Ramos (cell line): ENCODE data around the gene VPREB3.
"Not testable (repeated sequence)": the region's sequence is repeated elsewhere in the genome, so short reads cannot be mapped to it uniquely, and the experiment has no call there.

Source experiments
- in situ Hi-C: fragments of 300-500 bp; cut with MboI; formaldehyde crosslinking; loops from one replicate; pipeline ENCODE4 v1.14.3; 2022; ENCODE audit warnings: low sequenced_read_pairs; ENCODE audit not compliant: unreplicated experiment

The VPREB3 gene

DNA sequence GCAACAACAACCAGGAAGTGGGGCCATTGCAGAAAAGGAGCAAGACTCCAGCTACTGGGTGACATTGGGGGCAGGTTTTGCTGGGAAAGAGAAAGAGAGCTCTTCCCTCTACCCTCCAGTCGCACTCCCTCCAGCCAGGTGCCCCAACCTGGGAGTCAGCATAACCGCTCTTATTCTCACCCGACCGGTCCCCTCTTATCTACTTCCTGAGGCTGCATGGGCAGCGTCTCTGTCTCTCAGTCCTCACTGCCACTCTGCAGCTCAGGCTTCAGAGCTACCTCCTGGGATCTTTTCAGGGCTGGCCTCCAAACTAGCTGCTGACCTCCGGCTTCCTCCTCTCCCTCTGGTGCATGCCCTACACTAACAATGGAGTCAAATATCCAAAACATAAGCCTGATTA is 8.4 kb downstream of the VPREB3 start:
- in situ Hi-C loops, result no loop called here

DNA sequence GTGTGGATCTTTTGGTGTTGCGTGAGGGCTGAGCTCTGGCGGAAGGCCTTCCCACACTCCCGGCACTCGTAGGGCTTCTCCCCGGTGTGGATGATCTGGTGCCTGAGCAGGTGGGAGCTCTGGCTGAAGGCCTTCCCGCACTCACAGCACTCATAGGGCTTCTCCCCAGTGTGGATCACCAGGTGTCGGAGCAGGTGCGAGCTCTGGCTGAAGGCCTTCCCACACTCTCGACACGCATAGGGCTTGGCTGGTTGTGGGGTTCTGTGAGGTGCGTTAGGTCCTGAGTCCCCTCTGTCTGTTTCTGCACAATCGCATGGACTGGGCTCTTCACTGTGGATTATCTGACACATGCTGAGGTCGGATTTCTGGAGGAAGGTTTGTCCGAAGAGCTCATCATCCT is 9.7 kb downstream of the VPREB3 start:
- in situ Hi-C loops, result no loop called here

DNA sequence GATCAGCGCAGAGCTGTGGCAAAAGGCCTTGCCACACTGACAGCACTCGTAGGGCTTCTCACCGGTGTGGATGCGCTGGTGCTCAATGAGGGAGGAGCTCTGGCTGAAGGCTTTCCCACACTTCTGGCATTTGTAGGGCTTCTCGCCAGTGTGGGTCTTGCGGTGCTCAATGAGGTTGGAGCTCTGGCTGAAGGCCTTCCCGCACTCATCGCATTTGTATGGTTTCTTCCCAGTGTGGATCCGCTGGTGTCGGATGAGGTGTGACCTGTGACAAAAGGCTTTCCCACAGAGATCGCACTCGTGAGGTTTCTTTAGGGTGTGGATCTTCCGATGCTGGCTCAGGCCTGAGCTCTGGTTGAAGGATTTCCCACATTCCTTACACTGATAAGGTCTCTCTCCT is 10.2 kb downstream of the VPREB3 start:
- in situ Hi-C loops, result no loop called here

DNA sequence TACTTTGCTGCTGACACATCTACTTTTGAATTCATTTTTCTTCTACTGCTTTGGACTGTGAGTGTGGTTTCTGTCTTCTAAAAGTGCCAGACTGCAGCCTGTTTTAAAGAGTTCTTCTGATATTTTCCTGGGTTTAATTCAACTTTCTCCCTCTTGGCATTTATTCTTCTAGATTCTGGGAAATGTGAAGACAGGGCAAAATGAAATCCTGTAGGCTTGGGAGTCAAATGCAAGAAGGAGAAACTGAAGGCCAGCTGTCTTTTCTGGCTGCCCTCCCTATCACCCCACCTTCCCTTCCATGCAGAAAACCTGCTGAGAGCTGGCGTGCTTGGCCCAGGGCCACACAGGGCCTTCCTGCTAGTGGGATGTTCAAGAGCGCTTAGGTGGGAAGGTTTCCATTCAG is 10.9 kb downstream of the VPREB3 start:
- in situ Hi-C loops, result no loop called here

DNA sequence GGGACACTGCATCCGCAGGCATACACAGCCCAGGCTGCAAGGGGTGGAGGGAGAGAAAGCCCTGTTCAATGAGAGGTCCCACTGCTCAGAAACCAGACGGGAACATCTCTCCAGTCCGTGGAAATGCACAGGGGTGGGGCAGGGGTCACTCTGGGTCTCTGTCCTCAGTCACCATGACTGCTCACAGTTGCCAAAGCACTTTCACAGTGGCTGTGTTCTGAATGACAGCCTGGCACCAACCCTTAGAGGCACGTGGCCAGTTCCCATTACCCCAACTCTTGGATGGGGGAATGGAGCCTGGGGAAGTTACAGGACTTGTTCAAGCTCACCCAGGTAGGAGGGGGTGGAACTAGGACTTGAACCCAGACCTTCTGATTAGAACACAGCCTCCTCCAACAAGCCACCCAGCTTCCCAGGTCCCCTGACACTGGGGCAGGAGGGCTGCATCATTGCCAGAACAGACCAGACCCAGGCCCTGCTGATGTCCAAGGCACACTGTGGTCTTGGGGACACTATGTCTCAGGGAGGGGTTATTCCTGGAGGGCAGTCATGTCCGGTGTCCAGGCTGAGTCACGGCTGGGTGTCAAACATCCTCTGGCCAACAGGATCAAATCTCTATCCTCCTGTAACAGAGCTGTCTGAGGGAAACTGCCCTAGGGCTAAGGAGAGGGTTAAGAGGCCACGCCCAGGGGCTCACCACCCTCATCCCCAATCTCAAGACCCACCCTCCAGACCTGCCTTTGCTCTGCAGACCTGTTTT is 11.5 kb downstream of the VPREB3 start:
- in situ Hi-C loops, result no loop called here

DNA sequence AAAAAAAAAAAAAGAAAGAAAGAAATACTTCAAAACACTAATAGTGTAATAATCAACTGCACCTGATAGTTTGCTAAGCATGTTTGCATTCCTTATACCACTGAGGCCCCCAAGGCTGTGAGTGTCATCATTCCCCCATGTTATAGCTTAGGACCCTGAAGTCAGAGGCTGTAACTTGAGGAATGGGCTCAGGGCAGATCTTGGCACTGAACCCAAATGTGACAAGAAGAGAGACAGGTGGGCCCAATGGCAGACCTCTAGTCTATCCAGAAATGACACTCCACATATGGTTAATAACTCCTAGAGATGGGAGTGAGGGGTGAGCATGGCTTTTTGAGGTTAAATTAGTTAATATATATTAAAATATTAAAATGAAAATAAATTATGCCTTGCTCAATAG is 16.5 kb downstream of the VPREB3 start:
- in situ Hi-C loops, result no loop called here

DNA sequence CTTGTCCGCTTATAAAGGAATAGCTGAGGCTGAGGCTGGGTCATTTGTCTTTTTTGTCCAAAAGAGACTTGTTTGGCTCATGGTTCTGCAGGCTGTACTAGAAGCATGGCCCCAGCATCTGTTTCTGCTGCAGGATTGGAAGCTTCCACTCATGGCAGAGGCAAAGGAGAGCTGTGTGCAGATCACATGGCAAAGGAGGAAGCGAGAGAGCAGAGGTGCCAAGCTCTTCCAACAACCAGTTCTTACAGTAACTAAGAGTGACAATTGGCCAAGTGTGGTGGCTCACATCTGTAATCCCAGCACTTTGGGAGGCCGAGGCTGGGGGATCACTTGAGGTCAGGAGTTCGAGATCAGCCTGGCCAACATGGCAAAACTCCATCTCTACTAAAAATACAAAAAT is 26.1 kb downstream of the VPREB3 start:
- in situ Hi-C loops, result not testable (repeated sequence)

DNA sequence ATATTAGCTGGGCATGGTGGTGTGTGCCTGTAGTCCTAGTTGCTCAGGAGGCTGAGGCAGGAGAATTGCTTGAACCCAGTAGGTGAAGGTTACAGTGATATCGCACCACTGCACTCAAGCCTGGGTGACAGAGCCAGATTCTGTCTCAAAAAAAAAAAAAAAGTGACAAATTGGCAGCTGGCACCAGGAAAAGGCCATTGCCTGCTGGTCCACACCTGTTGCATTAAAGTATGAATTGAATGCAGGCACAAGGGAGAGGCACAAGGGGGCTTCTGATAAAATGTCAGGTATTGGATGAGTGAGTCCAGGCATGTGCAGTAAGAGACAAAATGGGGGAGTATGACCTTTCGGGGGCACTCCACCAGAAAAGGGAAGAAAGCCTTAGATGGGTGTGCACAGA is 31.5 kb downstream of the VPREB3 start:
- in situ Hi-C loops, result no loop called here

DNA sequence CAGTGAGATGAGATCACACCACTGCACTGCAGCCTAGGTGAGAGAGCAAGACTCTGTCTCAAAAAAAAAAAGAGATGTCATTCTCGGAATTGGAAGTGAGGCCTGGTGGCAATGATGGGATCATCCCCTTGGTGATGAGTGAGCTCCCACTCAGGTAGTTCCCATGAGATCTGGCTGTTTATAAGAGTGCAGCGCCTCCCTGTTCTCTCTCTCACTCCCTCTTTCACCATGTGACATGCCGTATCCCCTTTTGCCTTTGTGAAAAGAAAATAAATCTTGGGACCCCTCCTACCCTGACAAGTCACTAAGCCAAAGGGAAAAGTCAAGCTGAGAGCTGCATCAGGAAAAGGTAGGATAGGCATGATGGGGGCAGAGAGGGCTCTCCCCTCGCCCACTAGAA is 32.1 kb downstream of the VPREB3 start:
- in situ Hi-C loops, result no loop called here

DNA sequence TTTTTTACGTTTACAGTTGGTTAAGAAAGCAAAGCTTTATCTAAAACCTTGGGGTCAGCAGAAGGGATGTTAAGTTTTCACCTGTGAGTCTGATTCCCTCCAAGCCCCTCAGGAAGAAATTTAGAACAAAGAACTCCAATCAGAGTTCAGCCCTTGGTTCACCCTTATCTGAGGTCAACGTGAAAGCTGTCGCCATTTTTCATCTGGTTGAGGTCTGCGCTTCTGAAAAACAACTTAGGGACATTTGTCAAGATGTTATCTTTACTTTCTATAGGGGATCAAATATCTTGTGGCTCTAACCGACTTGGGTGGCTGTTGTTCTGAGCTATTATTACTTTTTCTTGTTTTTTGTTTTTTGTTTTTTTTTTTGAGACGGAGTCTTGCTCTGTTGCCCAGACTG is 33.4 kb downstream of the VPREB3 start:
- in situ Hi-C loops, result no loop called here

DNA sequence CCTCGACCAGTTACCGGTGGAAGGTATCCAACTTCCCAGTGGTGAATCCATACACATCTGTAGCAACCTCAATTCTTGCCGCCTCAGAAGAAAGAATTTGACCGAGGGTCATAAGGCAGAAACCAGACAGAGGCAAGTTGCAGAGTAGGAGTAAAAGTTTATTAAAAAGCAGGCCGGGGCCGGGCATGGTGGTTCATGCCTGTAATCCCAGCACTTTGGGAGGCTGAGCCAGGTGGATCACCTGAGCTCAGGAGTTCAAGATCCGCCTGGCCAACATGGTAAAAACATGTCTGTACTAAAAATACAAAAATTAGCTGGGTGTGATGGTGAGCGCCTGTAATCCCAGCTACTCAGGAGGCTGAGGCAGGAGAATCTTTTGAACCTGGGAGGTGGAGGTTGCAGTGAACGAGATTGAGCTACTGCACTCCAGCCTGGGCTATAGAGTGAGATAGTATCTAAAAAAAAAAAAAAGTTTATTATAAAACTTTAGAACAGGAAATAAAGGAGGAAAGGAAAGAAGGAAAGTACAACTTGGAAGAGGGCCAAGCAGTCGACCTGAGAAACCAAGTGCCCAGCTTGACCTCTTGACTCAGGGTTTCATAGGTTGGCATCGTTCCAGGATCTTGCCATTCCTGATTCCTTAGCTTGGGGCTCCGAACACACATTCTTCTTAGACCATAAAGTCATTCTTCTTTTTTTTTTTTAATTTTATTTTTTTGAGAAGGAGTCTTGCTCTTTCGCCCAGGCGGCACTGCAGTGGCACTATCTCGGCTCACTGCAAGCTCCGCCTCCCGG is 35.7 kb downstream of the VPREB3 start:
- in situ Hi-C loops, result no loop called here

DNA sequence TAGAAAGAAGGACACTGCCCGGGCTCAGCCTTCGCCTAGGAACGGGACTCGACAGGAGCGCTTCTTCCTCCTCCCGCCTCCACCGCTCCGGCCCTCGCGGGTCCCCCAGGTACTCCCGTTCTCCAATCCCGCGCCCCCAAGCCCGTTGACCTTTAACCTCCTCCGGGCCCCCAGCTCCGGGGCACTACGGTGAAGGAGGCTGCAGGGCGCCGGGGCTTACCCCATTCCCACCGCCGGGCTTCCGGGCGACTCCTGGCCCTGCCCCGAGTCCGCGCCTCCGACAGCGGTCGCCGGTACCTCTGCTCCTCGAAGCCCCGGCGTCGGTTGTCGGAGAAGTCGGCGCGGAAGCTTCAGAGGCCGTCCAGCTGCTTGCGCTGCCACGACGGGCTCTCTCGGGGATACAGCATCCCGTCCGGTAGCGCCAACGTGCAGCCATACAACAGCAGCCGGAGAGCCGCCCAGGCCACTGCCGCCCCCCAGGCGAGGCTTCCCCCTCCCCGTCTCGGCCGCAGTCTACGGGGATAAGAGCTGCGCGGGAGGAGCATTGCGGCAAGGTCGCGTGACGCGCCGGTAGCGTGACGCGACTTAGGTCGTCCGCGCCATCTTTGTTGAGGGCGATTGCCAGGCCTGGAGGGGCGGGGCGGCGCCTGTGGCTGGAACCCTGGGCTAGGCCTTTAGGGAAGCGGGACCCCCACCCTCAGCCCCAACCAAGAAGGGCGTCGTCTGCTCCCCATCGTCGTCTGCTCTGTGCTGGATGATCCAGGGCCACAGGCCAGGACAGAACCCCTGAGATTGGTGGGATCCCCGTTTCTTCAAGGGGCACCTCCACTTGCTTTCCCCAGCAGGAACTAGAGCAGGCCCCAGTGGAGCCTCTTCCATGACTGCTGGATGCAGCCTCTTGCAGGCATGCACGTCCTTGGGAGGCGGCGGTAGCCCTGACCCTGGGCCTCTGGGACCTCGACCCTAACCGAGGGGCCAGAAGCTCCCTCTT is 37.1 kb downstream of the VPREB3 start:
- in situ Hi-C loops, result no loop called here

DNA sequence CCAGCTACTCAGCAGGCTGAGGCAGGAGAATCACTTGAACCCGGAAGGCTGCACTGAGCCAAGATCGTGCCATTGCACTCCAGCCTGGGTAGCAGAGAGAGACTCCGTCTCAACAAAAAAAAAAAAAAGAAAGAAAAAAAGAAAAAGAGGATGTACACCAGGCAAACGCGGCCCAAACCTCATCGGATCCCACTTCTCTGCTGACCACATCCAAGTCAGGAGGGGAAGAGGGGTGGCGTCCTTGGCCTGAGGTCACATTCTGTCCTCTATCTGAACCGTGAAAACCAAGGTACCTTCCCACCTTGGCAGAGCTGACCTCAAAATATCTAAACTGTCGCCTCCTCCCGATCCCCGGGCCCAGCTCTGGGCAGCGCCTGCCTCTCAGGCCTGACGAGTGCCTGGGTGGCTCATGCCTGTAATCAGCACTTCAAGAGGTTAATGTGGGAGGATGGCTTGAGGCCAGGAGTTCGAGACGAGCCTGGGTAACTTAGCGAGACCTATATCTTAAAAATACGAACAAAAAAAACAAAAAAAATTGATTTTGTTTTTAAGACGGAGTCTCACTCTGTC is 38.3 kb downstream of the VPREB3 start:
- in situ Hi-C loops, result no loop called here

DNA sequence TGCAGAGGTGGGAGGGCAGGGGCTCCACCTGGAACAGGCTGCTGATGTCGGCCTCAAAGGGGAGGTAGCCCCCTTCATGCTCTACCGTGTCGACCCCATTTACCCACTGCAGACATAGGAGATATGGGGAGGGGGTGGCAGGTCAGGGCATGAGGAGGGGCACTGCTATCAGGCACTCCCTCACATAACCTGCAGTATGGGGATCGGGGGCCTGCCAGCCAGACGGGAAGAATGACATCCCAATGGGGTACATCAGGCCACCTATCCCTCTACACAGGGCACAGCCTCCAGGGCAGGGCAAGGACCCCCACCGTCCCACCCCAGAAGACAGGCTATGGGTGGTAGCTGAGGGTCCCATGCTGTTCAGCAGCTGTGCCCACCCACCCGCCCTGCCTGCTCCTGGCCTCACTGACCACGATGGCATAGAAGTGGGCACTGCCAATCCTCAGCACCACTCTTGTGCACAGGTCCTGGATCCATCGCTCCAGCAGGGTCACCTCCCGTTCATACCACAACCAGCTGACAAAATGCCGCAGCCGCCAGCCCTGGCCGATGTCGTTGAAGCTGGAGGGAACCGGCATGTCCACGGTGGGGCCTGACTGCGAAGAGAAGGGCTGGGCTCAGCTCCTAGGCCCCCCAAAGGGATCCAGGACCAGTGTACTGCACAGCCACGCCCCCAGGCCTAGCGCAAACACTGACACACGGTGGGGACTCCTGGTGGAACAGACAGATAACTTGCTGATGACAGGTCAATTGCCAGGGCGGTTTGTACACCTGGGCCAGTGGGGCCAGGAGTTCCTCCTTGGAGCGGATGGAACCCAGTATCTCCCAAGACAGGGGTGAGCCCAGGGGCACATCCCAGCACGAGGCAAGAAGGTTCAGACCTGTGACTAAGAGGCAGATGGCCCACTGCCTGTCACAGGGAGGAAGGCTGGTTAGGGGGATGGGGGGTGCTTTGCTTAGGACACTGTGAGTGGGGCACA is 39.3 kb downstream of the VPREB3 start:
- in situ Hi-C loops, result no loop called here

DNA sequence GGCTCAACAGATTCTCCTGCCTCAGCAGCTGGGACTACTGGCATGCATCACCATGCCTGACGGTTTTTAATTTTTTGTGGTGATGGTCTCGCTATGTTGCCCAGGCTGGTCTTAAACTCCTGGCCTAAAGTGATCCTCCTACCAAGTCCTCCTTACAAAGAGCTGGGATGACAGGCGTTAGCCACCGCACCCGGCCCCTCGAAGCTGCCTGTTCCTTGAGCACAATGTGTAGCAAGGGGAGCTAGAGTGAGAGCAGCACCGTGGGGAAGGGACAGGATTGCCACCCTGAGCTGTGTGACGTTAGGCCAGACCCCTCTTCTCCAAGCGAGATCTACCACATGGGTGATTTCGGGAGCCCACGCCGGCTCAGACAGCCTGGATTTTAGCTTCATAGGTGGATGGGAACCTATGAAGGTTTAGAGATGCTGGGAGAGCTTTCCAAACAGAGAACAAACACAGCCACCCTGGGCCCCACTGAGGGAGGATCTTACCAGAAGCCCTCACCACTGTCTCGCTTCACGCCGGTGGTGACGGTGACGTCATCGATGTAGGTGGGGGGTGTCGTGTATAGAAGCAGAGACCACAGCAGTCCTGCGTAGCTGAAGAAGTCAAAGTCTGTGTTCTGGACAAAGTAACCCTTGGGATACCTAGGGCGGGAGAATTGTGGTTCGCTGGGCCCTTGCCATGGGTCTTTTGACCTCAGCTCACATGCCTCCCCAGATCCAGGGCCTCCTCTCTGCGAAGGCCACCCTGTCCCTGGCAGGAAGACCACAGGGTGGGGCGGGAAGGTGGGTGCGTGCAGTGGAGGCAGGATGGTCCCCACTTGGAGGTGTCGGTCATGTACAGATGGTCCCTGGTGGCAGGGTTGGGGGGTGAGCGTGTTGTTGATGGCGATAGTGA is 40.3 kb downstream of the VPREB3 start:
- in situ Hi-C loops, result no loop called here

DNA sequence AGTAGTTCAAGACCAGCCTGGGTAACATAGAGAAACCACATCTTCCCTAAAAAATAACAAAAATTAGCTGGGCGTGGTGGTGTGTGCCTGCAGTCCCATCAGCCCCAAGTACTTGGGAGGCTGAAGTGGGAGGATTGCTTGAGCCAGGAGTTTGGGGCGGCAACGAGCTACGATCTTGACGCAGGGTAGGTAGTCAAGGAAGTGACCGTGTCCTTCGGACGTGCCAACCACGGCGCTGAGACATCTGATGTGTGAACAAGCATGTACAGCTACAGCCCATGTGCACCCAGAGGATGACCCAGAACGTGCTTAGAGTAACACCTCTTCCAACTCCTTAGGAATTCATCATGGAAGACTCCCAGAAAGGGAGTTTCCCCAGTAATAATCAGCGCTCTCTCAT is 42.0 kb downstream of the VPREB3 start:
- in situ Hi-C loops, result no loop called here

DNA sequence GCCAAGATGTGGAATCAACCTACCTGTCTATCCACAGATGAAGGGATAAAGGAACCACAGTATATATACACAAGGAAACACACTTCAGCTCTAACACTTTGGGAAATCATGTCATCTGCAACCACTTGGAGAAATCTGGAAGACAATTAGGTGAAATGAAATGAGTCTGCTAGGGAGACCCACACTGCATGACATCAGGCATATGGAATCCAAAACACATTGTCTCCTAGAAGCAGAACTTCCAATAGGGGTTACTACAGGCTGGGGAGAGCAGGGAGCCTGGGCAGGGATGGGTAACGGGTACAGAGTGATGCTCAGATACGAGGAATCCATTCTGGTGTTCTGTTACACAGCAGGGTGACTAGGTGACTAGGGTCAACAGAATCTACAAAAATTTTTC is 45.1 kb downstream of the VPREB3 start:
- in situ Hi-C loops, result no loop called here

DNA sequence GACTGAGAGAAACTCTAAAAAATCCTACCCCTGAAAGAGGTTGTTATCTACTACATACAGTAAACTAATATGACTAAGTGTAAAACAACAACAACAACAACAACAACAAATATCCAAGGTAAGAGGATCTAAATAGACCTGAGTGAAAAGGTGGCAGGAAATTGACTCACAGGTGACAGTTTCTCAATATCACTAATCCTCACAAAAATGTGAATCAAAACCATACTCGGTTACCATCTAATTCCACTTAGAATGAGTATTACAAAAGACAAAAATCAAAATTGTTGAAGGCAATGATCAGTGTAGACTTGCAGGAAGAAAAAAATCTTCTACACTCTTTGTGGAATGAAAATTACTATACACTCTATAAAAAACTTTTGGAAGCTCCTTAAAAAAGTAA is 46.0 kb downstream of the VPREB3 start:
- in situ Hi-C loops, result no loop called here
